GM15510 (cell line): ENCODE data around the gene BABAM2.

Experiments used
- POLR2A ChIP-seq: IDR thresholded peaks from 3 replicates; pipeline ENCODE4 v1.6.1; 2011; ENCODE audit warnings: borderline replicate concordance; ENCODE audit not compliant: insufficient read length; ENCODE audit errors: extremely low read depth

BABAM2 gene

GRCh38 chr2:28082131-28082530 is 191.6 kb downstream of the BABAM2 start:
- TF ChIP-seq POLR2A = no peak

- TF ChIP-seq POLR2A = no peak
Observed at GRCh38 chr2:28083476-28083875, 192.9 kb downstream of the BABAM2 start.

GRCh38 chr2:28084564-28084963 is 194.0 kb downstream of the BABAM2 start:
- TF ChIP-seq POLR2A = no peak

- no peak for TF ChIP-seq POLR2A
Observed at GRCh38 chr2:28085201-28085600, 194.7 kb downstream of the BABAM2 start.

DNA sequence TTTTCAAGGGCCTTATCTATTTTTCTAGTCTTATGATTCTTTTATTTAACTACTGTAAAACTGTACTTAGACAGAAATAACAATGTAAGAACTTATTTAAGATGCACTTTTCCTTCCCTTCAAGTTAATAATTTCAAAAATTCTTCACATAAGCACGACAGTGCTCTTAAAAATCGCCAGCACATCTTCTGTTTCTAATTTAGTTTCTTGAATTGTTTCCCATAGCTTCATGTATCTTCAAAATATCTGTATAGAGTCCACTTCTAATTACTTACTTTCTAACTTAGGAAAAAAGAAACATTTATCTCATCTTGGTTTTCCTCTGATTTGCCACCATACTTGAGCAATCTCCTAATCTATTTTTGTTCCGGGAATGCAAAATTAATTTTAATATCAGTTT is 196.1 kb downstream of the BABAM2 start:
- TF ChIP-seq POLR2A = no peak

- no peak for TF ChIP-seq POLR2A
Observed at GRCh38 chr2:28088970-28089369, 198.4 kb downstream of the BABAM2 start.

GRCh38 chr2:28089486-28089885 is 199.0 kb downstream of the BABAM2 start:
- TF ChIP-seq POLR2A = no peak

GRCh38 chr2:28093308-28093707 is 202.8 kb downstream of the BABAM2 start:
- TF ChIP-seq POLR2A = no peak

DNA sequence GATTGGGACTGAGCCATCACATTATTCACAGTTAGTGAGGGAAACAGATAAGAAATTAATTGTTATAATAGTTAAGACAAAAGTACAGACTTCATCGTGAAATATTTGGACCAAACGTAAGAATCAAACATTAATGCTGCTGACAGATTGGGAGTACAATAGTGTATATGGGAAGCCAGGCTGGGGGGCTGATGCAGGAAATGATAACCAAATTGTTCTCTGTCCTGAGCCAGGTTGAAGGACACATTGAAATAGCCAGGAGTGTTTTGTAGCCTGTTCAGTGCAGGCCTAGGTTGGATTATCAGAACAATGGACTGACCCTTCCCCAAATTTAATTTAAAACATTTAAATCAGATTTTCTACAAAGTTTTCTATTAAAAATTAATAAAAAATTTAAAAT is 203.2 kb downstream of the BABAM2 start:
- no peak for TF ChIP-seq POLR2A

GRCh38 chr2:28094739-28095138 is 204.2 kb downstream of the BABAM2 start:
- TF ChIP-seq POLR2A = no peak

- no peak for TF ChIP-seq POLR2A
Observed at GRCh38 chr2:28095622-28096021, 205.1 kb downstream of the BABAM2 start.

DNA sequence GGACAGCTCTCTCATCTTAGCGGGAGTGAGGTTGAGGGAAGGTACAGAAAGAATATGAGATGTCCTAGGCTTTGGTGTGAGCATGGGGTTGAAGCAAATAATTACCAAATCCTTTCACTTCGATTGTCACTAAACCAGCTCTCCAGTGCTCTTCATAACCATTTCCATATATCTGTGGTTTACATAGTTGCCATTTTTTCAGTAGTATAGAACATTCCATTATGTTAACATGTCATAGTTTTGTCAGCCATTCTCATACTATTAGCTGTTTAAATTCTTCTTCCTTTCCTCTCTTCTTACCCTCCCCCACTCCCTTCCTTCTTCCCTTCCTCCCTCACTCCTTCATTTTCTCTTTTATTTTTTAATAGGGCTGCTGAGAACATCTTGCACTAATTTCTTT is 205.9 kb downstream of the BABAM2 start:
- TF ChIP-seq POLR2A = no peak

DNA sequence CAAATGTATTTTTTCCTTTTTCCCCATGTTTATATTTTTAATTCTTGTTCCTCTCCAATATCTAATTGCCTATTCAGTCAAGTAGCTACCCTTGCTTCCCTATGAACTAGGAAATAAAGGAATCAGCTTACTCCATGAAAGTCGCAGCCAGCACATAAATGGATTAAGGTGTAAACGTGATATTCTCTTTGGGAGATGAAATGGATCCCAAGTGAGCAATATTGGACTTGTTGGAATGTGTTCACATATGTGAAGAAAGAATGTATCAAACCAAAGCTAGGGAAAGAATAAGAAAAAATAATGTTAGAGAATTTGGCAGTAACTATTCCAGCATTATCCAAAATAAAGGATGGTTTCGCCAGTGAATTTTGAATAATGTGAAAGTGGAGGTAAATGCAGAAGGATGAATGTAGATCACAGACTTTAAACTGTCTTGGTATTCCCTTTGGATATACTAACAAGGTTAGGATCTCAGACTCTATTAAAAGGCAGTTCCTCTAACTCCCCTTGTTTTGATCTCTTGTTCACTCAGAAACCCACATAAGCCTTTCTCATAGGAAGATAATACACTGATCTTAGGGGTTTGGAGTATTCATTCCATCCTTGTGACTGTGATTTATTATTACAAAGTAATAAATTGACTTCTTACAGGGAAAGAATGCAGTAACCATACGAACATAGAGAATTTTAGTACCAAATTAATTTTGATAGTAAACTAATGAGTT is 208.1 kb downstream of the BABAM2 start:
- TF ChIP-seq POLR2A = no peak

DNA sequence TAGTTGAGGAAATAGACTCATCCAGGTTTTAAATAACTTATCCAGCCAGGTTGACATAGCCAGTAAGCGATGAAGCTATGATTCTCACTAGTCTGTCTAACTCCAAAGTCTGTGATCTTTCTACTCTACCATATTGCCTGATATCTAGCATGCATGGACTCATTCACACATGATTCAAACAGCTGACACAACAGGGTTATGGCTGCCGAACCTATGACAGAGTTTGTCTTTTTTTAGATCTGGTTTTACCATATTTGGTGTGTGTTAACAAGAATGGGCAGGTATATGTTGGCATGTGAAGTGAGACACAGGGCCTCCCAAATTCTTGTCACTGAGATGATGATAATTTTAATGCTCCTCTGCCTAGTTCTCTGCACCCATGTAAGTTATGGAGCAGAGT is 210.6 kb downstream of the BABAM2 start:
- no peak for TF ChIP-seq POLR2A

GRCh38 chr2:28101892-28102291 is 211.4 kb downstream of the BABAM2 start:
- no peak for TF ChIP-seq POLR2A

DNA sequence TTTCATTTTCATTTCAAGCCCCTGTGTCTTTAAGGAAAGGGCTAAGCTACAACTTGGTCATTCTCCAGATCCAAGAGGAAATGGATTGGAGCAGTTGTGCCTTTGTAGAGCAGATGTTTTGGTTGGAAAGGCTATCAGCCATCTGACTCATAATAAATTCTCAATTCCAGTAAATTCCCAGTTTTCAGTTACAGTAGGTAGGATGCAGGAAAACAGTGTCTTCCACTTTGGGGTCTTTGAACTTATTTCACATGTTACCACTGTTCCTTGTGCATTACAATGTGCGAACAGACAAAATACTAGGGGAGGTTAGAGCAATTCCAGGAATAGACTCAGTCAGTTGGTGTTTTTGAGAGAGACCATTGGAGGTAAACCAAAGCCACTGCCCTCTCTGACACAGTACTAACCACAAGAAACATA is 211.9 kb downstream of the BABAM2 start:
- no peak for TF ChIP-seq POLR2A

GRCh38 chr2:28103611-28104010 is 213.1 kb downstream of the BABAM2 start:
- no peak for TF ChIP-seq POLR2A
